Colon (tissue), 2 donors: ENCODE measurements around the gene NDST4.

Source experiments
- FAIRE-seq: peaks from 2 replicates; lab custom pipeline; 2012; peaks lifted over from hg19 to GRCh38; lab: Jason Lieb, UNC
- donor health status: control.
- donor health status: control.

The NDST4 gene

GRCh38 chr4:114783215-114783595 is 330.2 kb downstream of the NDST4 start:
- FAIRE-seq = no peak

- no peak for FAIRE-seq
Observed at GRCh38 chr4:114782415-114783214, 330.8 kb downstream of the NDST4 start.

GRCh38 chr4:114780205-114780604 is 333.2 kb downstream of the NDST4 start:
- FAIRE-seq = no peak
